LNCAP (cell line): Measurements from ENCODE around the gene SELENON.

Source experiments
- TF ChIP-seq, protein P1 (sequence below): fragments of 450-650 bp; IDR thresholded peaks from 2 replicates; pipeline ENCODE4 v1.5.1; 2017; ENCODE audit warnings: mild to moderate bottlenecking

Gene SELENON

DNA sequence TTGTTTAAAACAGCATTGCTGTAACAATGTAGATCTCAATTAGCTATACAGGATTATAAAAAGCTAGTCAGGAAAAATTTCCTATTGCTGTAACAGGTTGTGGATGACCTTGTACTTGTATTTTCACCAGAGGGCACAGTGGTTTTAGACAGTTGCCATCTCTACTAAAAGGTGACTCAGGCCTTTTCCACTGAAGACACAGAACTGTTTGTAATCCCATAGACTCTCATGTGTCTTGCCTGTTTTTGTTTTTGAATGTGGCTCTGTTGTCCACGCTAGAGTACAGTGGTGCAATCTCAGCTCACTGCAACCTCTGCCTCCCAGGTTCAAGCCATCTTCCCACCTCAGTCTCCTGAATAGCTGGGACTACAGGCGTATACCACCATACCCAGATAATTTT lies 25.6 kb downstream of the SELENON start:
- TF ChIP-seq, protein P1, sequence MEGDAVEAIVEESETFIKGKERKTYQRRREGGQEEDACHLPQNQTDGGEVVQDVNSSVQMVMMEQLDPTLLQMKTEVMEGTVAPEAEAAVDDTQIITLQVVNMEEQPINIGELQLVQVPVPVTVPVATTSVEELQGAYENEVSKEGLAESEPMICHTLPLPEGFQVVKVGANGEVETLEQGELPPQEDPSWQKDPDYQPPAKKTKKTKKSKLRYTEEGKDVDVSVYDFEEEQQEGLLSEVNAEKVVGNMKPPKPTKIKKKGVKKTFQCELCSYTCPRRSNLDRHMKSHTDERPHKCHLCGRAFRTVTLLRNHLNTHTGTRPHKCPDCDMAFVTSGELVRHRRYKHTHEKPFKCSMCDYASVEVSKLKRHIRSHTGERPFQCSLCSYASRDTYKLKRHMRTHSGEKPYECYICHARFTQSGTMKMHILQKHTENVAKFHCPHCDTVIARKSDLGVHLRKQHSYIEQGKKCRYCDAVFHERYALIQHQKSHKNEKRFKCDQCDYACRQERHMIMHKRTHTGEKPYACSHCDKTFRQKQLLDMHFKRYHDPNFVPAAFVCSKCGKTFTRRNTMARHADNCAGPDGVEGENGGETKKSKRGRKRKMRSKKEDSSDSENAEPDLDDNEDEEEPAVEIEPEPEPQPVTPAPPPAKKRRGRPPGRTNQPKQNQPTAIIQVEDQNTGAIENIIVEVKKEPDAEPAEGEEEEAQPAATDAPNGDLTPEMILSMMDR, result no peak

DNA sequence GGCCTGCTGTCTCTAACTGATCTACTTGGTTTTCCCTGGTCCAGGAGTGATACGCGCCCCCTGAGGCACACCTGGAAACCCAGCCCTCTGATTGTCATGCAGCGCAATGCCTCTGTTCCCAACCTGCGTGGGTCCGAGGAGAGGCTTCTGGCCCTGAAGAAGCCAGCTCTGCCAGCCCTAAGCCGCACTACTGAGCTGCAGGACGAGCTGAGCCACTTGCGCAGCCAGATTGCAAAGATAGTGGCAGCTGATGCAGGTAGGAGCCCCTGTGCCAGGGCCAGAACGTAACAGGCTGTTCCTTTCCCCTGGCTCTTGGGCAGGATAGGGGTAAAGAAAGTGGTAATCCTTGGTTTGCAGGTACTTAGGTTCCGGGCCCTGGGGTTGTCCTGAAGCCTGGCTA lies 26.6 kb downstream of the SELENON start:
- TF ChIP-seq, protein P1, result no peak

DNA sequence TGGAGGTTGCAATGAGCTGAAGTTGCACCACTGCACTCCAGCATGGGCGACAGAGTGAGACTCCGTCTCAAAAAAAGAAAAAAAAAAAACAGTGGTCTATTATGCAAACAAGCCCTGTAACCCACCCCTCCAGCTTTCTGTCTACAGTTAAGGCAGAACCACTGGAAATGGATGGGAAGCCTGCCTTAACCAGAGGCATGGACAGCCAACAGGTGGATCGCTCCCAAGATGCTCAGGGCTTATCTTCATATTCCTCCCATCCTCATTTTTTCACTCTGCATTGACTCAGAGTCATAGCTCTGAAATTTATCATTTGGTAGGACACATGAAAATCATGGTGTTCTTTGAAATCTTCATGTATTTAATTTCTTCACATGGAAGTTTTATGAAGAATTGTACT lies 28.5 kb downstream of the SELENON start:
- TF ChIP-seq, protein P1, result no peak

DNA sequence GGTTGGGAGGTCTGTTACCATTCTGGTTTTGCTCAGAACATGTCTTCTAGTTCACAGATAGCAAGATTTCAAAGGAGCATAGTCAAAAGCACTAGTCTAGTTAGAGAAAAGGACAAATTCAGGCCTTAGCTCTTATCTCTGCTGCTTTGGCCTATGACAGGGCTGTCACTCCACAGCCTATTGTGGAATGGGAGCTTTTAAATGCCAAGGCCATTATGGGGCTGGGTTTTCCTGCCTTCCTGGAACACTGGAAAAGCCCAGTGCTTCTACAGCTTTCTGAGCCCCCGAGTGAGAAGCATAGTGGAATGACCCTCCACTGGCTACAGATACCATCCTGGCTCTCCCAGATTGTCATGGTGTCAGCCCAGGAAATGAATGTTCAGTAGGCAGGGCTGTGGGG lies 29.1 kb downstream of the SELENON start:
- TF ChIP-seq, protein P1, result no peak

DNA sequence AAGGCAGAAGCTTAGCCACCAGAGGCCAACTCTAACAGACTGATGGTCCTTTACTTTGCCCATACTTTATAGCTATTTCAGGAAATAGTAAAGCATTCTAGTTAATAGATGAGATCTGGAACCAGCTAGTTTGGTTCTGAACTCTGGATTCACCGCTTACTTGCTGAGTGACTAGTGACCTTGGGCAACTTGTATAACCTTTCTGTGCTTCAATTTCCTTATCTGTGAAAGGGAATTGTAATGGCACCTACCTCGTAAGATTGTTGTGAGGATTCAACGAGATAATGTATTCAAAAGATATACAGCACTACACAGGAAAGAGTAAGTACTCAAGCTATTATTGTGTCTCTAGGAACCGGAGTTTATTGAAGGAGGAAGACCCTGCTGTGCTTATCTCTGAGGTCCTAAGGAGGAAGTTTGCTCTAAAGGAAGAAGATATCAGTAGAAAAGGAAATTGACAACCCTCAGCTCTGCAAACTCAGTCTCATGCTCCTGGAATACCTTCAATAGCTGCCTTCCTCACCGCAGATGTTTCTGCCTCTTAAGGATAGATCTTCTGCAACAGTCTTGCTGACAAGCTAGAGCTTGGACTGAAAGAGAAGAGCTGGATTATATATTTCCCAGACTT lies 31.7 kb downstream of the SELENON start:
- TF ChIP-seq, protein P1, result no peak

DNA sequence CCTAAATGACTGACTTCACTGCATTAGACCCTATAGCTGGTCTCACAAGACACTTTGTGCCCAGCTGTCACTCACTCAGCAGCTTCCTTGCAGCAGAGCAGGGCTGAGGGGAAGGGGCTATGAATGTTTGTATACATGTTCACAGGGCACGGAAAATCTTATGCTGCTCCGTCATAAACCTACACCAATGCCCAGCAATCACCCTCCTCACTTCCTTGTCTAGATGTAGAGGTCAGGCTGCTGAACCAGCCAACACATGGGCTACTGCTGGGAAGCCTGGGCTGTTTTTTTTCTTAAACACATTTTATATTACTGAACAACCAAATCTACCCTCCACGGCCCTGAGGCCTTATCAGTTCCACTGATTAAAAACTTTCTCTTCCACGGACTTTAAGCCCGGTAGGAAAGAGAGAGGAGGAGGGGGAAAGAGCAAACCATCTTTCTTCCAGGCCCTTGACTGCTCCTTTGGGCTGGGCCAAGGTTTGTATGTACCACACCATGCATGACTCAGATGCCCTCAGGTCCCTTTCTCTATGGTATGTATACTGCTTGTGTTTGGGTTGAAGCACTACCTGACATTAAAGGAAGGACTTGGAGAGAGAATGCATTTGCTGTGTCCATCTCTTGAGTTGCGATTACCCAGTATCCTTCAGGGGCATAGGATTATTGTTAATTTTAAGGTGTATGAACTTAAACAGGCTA lies 32.5 kb downstream of the SELENON start:
- TF ChIP-seq, protein P1, result no peak

DNA sequence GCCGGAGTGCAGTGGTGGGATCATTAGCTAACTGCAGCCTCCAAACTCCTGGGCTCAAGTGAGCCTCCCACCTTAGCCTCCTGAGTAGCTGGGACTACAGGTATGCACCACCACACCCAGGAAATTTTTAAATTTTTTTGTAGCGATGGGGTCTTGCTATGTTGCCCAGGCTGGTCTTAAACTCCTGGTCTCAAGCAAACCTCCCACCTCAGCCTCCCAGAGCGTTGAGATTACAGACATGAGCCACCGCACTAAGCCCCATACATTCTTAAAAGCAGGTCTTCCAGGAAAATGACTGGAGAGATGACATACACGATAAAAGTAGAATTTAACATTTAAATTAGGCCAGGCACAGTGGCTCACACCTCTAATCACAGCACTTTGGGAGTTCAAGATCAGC lies 33.2 kb downstream of the SELENON start:
- TF ChIP-seq, protein P1, result no peak

DNA sequence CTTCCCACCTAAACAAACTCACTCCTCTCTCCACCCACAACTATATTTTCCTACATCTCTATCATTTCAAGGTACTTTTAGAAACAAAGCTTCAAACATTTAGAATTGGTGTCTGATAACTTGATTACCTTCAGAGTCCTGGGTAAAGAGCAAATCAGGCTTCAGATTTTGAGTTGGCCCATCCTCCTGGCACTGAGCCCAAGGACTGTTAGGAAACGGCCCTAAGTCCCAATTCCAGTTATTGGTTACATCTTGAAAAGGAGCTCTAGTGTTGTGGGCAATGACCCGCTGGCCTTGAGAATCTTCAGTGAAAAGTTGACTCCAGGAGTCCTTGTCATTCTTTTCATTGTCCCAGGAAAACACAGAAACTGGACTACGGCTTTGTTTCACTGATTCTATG lies 34.9 kb downstream of the SELENON start:
- TF ChIP-seq, protein P1, result no peak
